Measurements from ENCODE around the gene TCEAL9. TPM values are rescaled to one million over a fixed set of nuclear protein-coding genes. Genes with fewer than 3 reads are reported as not detected.

Gene TCEAL9
- total RNA-seq, 2 donors from 2014 or later, result 22.3 to 37.9 TPM

- H3K4me1 ChIP-seq, result no peaks in the 10 kb centered on the region
- WGBS, 2 donors, result 49 to 70% methylated on average over 10 of the region's 11 CpGs
- TF ChIP-seq POLR2A (IDR thresholded peaks at IDR 0.05) (no peak), CTCF (IDR thresholded peaks at IDR 0.05) (no peak)
- H3K36me3 ChIP-seq (replicated peaks in 1 of 2; ENCODE audit: insufficient read depth in 1 of 2, low read depth in 2 of 2), result no peaks in the 10 kb centered on the region
- intact Hi-C loops (cut with DNase I), result no loop called here
- no peaks in the 10 kb centered on the region for H3K27me3 ChIP-seq
- H3K4me3 ChIP-seq, result no peak within 1 kb of the TSS
- no peak within 1 kb of the TSS for H3K27ac ChIP-seq
- DNase-seq (no peak), ATAC-seq (no peak)
- no peaks in the 10 kb centered on the region for H3K9me3 ChIP-seq
Measured at GRCh38 chrX:103329991-103330390, 26.3 kb upstream of the TCEAL9 start, which contains the start of gene TCEAL7. TSS of gene TCEAL7 (plus strand) at chrX:103330239. CDS start at chrX:103331404, 1,165 bp downstream.

GRCh38 chrX:103330681-103331288 lies 25.5 kb upstream of the TCEAL9 start:
- TF ChIP-seq CTCF (IDR thresholded peaks at IDR 0.05) (no peak), POLR2A (IDR thresholded peaks at IDR 0.05) (no peak)
- Histone ChIP-seq H3K9me3 (no peaks in the 10 kb centered on the region), H3K27ac (no peak overlapping the region), H3K4me3 (no peak overlapping the region), H3K27me3 (no peaks in the 10 kb centered on the region), H3K36me3 (replicated peaks in 1 of 2; ENCODE audit: insufficient read depth in 1 of 2, low read depth in 2 of 2) (no peaks in the 10 kb centered on the region), H3K4me1 (no peaks in the 10 kb centered on the region)
- intact Hi-C loops (cut with DNase I), result no loop called here
- DNase-seq, result no peak
- WGBS, 2 donors, result 41 to 63% methylated on average over 20 to 21 of the region's 21 CpGs
- no peak for ATAC-seq

- ATAC-seq, result no peak
- Histone ChIP-seq H3K4me3 (no peak overlapping the region), H3K27me3 (no peaks in the 10 kb centered on the region), H3K4me1 (no peaks in the 10 kb centered on the region), H3K36me3 (replicated peaks in 1 of 2; ENCODE audit: insufficient read depth in 1 of 2, low read depth in 2 of 2) (no peaks in the 10 kb centered on the region), H3K27ac (no peak overlapping the region), H3K9me3 (no peaks in the 10 kb centered on the region)
- 0 to 52% methylated on average over 1 to 3 of the region's 3 CpGs for WGBS, 2 donors
- TF ChIP-seq POLR2A (IDR thresholded peaks at IDR 0.05), result no peak
- TF ChIP-seq CTCF (IDR thresholded peaks at IDR 0.05), result no peak
- no peak for DNase-seq
- intact Hi-C loops (cut with DNase I), result loop anchor here (5.0 kb wide), 1 partner anchor 129 kb away; no protein-coding TSS in a partner anchor
Measured at GRCh38 chrX:103338663-103339062, 17.6 kb upstream of the TCEAL9 start.

GRCh38 chrX:103343105-103343504 lies 13.2 kb upstream of the TCEAL9 start:
- DNase-seq, result peak; percentile 46 to 68 (median 55)

More at GRCh38 chrX:103343105-103343504, 13.2 kb upstream of the TCEAL9 start:
- peak; percentile 55 for ATAC-seq
- WGBS, 2 donors, result 0% methylated on average over 2 of the region's 2 CpGs
- Histone ChIP-seq H3K4me3 (no peak overlapping the region), H3K4me1 (no peaks in the 10 kb centered on the region), H3K36me3 (replicated peaks in 1 of 2; ENCODE audit: insufficient read depth in 1 of 2, low read depth in 2 of 2) (no peaks in the 10 kb centered on the region), H3K27me3 (no peaks in the 10 kb centered on the region), H3K27ac (no peak overlapping the region), H3K9me3 (no peaks in the 10 kb centered on the region)
- intact Hi-C loops (cut with DNase I), result no loop called here
- TF ChIP-seq POLR2A (IDR thresholded peaks at IDR 0.05) (no peak), CTCF (IDR thresholded peaks at IDR 0.05) (peak; percentile 42 to 73 (median 57))
